GM18873 (cell line): ENCODE data around the gene TEX30.
A peak's percentile ranks its signal among the peaks of the same experiment; 100 is the strongest.

Experiments used
- ATAC-seq: cut with Tn5 transposase; IDR thresholded peaks from one replicate; pipeline ENCODE4 v1.9.1; 2021; ENCODE audit warnings: mild to moderate bottlenecking, moderate library complexity, moderate number of reproducible peaks; ENCODE audit not compliant: unreplicated experiment, low FRiP score

The TEX30 gene

DNA sequence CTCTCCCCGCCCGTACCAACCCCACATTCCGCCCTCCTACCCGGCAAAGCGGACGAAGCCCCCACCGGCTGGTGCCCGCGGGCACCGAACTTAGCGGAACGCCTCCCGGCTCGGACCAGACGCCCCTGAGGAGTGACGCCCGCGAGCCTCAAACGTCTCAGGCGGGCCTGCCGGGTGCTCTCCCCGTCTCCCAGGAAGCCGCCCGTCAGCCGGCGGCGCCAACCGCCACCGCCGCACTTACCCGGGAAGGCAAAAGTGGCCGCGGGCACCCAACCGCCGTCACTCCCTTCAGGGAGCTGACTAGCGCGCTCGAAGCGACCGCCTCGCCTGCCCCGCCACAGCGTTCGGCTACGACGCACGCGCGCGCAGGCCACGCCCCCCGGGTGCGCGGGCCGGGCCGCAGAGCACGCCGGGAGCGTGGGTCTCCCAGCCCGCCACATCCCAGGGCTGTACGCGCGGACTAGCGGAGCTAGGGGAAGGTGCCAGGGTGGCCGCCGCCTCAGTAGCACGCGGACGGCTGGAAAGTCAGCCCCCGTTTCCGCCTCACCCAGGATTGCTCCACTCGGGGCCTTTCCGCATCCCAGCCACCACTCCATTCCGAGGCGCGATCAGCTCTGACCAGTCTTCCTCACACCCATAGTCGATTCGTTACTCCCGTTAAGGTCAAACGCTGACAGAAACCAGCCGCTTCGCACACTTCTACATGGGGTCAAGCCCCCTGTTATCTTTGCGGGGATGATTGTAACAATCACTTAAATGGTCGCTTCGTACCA is at the start of gene TEX30:
Gene TEX30 (minus strand): TSS at position 346 of the 773 bp plus-strand sequence. CDS start 3,760 bp downstream, outside the sequence.
- peak; percentile 87 for ATAC-seq

- ATAC-seq, result no peak
Observed at GRCh38 chr13:102817907-102818306, 44.3 kb upstream of the TEX30 start.

GRCh38 chr13:102817241-102817640 is 43.7 kb upstream of the TEX30 start:
- no peak for ATAC-seq

DNA sequence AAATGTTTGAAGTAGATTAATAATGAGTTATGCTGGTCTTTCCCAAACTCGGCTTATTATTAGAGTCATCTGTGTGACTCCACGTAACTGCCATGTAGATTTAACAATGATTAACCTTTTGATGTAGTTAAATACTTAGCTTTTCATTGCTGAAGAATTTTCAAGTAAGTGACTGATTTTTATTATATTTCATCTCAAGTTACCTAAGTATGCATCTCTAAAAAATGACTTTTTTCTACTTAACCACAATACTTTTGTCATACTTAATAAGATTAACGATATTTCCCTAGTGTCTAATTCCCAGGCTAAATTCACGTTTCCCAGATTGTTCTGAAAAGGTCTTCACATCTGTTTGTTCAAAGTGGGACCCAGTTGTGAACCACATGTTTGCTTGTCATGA is 43.1 kb upstream of the TEX30 start:
- no peak for ATAC-seq

DNA sequence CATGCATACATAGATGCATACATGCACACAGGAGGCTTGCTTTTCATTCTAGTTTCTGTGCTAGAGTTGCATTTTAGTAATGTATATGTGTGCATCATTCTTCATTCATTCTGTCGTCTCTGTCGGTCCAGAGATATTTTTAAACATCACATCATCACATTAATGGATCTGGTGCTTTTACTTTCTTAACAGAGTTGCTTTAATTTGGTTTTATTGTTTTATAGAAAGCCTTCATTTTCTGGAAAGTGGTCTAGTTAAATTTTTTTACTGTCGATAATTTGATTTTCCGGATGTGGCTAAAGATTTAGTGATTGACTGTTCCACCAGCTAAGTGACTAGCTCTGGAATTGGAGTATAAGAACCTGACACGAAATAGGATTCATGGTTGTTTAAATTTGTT is 42.2 kb upstream of the TEX30 start:
- no peak for ATAC-seq

DNA sequence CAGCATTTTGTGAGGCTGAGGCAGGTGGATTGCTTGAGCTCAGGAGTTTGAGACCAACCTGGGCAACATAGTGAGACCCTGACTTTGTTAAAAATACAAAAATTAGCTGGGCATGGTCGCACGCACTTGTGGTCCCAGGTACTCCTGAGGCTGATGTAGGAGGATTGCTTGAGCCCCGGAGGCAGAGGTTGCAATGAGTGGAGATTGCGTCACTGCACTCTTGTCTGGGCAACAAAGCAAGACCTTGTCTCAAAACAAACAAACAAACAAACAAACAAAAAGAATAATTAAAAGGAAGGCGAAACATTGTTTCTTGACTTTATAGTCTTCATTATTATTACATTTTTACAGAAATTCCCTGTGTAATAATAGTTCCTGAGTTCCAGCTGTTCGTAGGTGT is 41.2 kb upstream of the TEX30 start:
- no peak for ATAC-seq

DNA sequence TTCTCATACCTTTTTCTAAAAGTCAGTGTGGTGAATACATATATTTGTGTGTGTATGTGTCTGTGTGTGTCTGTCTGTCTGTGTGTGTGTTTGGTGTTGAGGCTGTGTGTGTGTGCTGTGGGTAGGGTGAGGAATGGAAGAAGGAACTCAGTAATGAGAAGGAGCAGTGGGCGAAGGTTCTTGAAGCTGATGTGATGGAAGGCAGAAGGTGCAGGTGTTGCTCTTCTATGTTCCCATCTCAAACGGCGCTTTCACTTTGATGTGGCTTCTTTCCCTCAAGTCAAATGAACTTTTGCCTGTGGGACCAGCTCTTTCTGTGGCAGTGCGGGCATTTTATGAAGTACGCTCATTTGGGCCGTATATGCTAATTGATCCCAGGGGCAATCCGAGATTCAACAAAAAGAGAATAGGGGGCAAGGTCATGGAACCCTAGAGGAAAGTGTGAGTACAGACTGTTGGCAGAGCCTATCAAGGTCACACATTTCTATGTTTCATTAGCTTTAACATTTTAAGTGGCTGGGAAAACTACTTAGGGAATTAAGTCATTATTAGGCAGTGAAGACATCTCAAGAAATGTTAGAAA is 40.5 kb upstream of the TEX30 start:
- ATAC-seq, result no peak

DNA sequence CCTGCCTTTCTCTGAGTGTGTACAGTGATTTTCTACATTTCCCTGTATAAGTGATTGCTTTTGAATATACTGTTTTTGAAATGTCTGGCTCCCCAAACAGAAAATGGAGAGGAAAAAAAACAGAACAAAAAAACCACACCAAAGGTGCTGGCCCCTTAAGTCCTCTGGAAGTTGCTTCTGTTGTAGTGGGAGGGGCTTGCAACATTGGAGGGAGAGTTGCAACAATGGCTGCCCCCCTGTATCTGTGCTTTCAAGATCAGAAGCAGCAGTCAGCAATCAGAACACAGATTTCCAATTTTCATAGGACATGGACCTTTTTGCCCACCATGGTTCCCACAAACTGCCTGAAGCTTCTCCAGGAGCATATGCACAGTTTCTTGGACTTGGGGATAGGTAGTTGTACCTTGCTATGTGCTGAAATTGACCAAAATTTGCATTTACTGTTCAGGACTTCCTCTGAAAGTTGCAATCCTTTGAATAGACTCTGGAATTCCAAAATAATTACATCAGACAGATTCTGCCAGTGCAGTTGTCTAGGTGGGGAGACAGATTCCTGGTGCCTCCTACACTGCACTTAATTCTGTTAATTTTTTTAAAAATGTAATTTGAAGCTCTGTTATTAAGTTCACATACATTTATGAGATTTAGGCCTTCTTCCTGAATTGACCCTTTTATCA is 39.2 kb upstream of the TEX30 start:
- no peak for ATAC-seq

DNA sequence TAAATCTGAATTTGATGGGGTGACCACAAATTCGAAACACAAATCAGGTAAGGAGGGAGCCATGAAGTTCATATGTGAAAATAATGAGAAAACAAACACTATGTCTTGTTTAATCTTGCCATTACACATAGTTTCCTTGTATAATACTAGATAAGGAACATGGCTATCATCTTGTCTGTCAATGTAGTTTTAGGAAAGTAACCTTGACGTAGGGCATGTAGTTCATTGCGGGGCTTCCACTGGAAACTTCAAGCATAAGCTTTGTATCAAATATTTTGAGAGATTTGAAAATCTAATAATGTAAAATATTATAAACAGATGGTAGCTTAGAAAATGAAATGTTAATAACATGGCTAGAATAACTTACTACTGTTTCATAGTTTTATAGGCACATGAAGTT is 34.1 kb upstream of the TEX30 start:
- no peak for ATAC-seq

DNA sequence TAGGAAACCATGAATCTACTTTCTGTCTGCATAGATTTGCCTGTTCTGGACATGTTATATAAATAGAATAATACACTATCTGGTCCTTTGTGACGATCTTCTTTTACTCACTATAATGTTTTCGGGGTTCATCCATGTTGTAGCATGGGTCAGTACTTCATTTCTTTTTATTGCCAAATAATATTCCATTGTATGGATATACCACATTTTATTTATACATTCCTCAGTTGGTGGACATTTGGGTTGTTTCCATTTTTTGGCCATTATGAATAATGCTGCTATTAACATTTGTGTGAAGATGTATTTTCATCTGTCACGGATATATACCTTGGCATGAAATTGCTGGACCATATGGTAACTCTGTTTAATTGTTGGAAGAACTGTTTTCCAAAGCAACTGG is 32.1 kb upstream of the TEX30 start:
- ATAC-seq, result no peak

GRCh38 chr13:102800145-102801041 is 26.8 kb upstream of the TEX30 start:
- peak; percentile 75 for ATAC-seq

DNA sequence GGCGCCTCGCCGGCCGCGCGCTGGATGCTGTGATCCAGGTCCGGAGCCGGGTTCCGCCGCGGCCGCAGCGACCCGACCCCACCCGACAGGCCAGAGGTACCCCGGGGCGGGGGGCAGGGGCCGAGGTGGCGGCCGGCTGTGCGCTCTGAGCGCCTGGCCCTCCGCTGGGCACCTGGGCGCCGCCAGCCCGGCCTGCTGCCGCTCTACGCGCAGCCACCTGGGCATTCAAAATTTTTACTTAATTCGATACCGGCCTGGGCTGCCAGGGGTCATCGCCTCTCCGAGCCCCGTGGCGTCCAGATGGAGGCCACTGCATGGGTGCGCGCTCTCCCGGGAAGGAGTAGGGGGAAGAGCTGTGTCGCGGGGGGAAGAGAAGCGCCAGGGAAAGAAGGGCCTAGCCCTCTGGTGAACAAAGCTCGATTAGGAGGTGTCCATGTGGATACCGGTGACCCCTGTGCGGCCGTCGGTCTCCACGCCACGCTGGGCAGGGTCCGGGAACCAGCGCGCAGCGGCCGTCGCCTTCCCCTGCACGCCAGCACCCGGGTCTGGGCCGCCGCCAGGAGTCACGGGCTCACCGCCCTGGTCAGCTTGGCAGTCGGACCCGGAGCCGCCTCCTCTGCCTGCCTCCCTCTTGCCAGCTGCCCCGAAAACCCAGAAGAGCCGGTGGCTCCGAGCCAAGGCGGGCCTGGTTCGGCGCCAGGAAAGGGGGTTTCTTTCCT is 26.0 kb upstream of the TEX30 start:
- ATAC-seq, result peak; percentile 3

GRCh38 chr13:102798581-102799425 is 25.2 kb upstream of the TEX30 start, which contains the start of the genes BIVM and POGLUT2:
Gene BIVM, plus strand, starts transcription at chr13:102799119. Its CDS starts 8,149 bp downstream, at chr13:102807268.
Gene POGLUT2, minus strand, starts transcription at chr13:102798976. Its CDS starts 306 bp downstream, at chr13:102798670.
- peak; percentile 86 for ATAC-seq

GRCh38 chr13:102793611-102794355 is 20.2 kb upstream of the TEX30 start:
- ATAC-seq, result no peak

GRCh38 chr13:102792396-102792795 is 18.8 kb upstream of the TEX30 start:
- ATAC-seq, result no peak

- ATAC-seq, result no peak
Observed at GRCh38 chr13:102788683-102789082, 15.1 kb upstream of the TEX30 start.

GRCh38 chr13:102784483-102784882 is 10.9 kb upstream of the TEX30 start:
- ATAC-seq, result no peak

GRCh38 chr13:102781591-102781990 is 8.0 kb upstream of the TEX30 start:
- no peak for ATAC-seq
